Fibroblast of villous mesenchyme (primary cell): ENCODE data around the gene INSL4. TPM values are rescaled to one million over a fixed set of nuclear protein-coding genes. Genes with fewer than 3 reads are reported as not detected.

Experiments used
- DNase-seq: peaks from one replicate; pipeline ENCODE4 v3.0.0-alpha.2; 2010; ENCODE audit warnings: low read depth
- H3K4me3 ChIP-seq: 2 replicates; pipeline ENCODE4 v1.5.1; 2011; ENCODE audit warnings: low read depth, mild to moderate bottlenecking, low read length
- total RNA-seq: library from RNA; depleted of rRNA; stranded (reverse); fragments of >200 nt; gene quantifications from 2 replicates; pipeline ENCODE4 v1.2.3, GENCODE V29; 2012
- TF ChIP-seq, protein P1 (sequence below): IDR thresholded peaks from 2 replicates; pipeline ENCODE4 v1.5.1; 2012; ENCODE audit warnings: low read depth, mild to moderate bottlenecking, low read length; ENCODE audit not compliant: insufficient read depth

Gene INSL4
- total RNA-seq: not detected in 2 replicates

DNA sequence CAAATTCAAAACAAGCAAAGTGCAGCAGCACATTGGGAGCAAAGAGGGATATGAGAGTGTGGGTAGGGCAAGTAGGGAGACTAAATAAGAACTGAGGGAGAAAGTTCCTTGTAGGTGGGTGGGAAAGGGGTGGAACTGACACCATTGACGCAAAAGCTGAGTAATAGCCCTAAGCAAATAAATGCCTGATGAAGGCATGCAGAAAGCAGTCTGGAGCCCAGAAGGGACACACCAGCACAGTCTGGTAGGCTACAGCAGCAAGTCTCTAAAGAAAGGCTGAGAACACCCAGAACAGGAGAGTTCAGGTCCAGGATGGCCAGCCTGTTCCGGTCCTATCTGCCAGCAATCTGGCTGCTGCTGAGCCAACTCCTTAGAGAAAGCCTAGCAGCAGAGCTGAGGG, at the start of gene INSL4:
INSL4 (plus strand) TSS at position 208 of the 400 bp plus-strand sequence; CDS start at position 313, 105 bp downstream.
- TF ChIP-seq, protein P1, sequence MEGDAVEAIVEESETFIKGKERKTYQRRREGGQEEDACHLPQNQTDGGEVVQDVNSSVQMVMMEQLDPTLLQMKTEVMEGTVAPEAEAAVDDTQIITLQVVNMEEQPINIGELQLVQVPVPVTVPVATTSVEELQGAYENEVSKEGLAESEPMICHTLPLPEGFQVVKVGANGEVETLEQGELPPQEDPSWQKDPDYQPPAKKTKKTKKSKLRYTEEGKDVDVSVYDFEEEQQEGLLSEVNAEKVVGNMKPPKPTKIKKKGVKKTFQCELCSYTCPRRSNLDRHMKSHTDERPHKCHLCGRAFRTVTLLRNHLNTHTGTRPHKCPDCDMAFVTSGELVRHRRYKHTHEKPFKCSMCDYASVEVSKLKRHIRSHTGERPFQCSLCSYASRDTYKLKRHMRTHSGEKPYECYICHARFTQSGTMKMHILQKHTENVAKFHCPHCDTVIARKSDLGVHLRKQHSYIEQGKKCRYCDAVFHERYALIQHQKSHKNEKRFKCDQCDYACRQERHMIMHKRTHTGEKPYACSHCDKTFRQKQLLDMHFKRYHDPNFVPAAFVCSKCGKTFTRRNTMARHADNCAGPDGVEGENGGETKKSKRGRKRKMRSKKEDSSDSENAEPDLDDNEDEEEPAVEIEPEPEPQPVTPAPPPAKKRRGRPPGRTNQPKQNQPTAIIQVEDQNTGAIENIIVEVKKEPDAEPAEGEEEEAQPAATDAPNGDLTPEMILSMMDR: no peak
- no peak within 1 kb of the TSS for H3K4me3 ChIP-seq
- DNase-seq: no peak

DNA sequence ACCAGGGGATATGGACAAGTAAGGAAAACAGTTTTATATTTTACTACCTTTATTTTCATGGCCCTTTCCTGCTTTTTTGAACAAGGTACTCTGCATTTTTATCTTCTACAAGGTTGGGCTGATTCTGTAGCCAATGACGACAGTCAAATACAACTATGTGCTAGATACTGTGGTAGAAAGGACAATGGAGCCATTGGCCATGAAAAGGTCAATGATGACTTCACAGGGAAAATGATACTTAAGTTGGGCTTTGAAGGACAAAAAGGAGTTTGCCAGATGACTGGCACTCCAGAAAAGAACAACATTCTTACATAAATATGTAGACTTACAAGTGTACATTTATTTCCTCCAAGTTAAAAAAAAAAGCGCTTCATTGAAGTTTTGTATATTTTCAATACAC, 46.4 kb upstream of the INSL4 start:
- H3K4me3 ChIP-seq: no peak overlapping the region
- DNase-seq: no peak
- TF ChIP-seq, protein P1: no peak

DNA sequence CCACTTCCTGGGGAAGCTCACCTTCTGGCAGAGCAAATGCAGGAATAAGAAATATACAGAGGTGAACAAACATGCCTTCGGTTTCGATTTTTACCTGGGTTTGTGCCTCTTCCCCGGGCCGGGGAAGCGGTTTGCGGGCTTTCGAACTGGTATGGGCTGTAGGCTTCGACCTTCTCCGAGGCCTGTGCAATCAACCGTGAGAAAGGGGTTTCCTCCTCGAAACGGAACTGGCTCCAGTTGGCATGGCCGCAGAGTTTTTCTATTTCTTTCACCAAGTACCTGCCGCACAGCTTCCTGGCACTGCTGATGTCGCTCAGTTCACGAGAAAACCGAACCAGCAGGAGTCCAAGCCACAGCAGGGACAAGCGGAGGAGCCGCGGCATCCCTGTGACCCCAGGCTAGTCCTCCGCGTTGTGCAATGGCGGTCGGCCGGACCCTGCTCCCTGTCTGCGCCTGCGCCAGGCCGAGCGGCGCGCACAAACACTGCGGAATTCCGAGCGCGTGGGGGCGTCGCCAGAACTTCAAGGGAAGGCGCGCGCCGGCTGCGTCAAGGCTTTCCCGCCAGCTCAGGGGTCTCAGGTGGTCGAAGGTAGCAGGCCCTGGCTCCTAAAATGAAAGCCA, 45.9 kb upstream of the INSL4 start, which contains the start of gene INSL6:
INSL6 (minus strand) TSS at position 420 of the 621 bp plus-strand sequence; CDS start at position 383, 37 bp downstream.
- DNase-seq: peak; percentile 4
- no peak within 1 kb of the TSS for H3K4me3 ChIP-seq
- TF ChIP-seq, protein P1: no peak

DNA sequence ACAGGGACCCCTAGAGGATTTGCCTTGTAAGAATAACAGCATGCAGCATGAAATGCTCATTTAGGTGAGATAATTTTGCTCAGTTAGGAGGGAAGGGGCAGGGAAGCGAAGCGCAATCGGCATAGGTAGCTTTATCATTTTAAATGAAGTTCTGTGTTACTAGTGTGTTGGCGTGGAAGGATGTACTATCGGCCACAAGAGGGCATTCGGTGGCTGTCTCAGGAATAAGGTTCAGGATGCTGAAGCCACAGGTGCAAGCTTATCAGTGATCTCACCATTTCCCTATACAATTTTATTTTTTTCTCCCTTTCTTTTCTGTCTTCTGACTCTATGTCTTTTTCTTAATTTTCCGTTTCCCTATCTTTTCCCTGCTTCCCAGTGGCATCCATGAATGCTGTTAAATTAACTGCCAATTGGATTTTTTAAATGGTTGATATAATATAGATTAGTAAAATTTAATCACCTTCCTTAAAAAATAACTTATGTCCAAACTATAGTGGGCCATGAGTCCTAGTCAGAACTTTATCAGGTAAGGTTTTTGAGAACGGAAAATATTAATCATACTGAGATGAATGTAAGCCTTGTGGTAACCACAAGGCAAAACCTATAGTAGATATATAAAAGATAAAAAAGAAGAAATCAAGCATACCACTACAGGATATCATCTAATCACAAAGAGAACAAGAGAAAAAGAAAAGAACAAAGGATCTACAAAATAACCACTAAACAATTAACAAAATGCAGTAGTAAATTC, 44.6 kb upstream of the INSL4 start:
- TF ChIP-seq, protein P1: peak; percentile 78
- DNase-seq: peak; percentile 71
- no peak overlapping the region for H3K4me3 ChIP-seq

DNA sequence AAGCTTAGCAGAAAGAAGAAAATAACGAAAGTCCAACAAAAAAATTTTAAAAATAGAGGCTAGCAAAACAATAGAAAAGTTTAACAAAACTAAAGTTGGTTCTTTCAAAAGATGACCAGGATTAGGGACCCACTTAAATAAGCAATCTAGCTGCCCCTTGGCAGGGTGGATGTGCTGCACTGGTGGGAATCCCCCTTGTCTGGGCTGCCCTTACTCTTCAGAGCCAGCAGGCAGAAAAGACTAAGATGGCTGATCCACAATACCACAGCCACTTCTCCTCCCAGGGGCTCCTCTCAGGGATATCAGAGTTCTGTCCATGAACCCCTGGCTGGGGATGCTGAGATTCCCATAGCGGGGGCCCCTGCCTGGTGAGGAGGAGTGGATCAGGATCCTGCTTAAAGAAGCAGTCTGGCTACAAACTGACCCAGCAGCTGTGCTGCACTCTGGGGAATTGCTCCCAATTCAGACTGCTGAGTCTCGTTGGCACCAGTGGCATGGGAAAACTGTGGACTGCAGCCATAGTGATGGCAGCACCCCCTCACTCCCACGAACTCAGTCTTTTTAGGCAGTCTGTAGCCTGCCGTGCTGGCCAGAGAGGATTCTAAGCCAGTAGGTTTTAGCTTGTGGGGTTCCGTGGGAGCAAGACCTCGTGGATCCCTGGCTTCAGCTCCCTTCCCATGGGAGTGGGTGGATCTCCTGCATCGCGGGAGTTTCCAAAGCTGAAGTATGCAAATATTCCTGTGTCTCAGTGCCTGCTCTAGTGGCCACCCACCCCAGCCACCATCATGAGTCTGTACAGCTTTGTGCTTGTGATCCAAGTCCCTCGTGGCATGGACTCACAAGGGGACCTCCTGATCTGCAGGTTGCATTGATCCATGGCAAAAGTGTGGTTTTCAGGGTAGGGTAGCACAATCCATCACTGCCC, 42.9 kb upstream of the INSL4 start:
- TF ChIP-seq, protein P1: no peak
- no peak overlapping the region for H3K4me3 ChIP-seq
- DNase-seq: no peak

DNA sequence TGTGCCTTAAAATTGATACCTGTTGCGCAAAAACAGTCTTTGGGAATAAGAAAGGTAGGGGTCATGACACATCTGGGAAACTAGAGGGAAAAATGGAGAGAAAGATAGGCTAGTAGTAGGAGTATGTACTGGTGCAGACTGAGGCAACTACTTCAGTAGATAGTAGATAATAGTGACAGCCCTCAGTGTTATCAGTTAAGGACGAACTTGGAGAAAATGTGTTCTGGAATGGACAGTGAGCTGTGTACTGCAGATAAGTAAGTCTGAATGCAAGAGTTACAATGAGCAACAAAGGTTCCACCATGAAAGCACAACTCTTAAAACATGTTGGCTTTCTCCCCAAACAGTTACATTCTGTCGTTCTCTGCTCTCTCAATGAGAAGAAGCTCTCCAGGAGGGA, 39.2 kb upstream of the INSL4 start:
- H3K4me3 ChIP-seq: no peak overlapping the region
- TF ChIP-seq, protein P1: no peak
- no peak for DNase-seq
